ENCODE measurements around the gene MN1. TPM values are rescaled to one million over a fixed set of nuclear protein-coding genes. Genes with fewer than 3 reads are reported as not detected.
"Not testable (repeated sequence)": the region's sequence is repeated elsewhere in the genome, so short reads cannot be mapped to it uniquely, and the experiment has no call there.

The MN1 gene
- total RNA-seq, 1 donor from 2014 or later, result 7.4 TPM

- no peak for DNase-seq
Observed at GRCh38 chr22:27756212-27756660, 45.3 kb downstream of the MN1 start.

- no peak for DNase-seq
Observed at GRCh38 chr22:27755521-27756211, 45.9 kb downstream of the MN1 start.

- no peak for DNase-seq
Observed at GRCh38 chr22:27754888-27755480, 46.6 kb downstream of the MN1 start.

- no peak for DNase-seq
Observed at GRCh38 chr22:27754247-27754887, 47.2 kb downstream of the MN1 start.

- no peak for DNase-seq
Observed at GRCh38 chr22:27752771-27753170, 48.8 kb downstream of the MN1 start.

GRCh38 chr22:27752141-27752540, 49.4 kb downstream of the MN1 start:
- DNase-seq, result no peak

GRCh38 chr22:27751277-27752070, 50.1 kb downstream of the MN1 start:
- DNase-seq, result no peak

- no peak for DNase-seq
Observed at GRCh38 chr22:27750584-27751265, 50.8 kb downstream of the MN1 start.

- DNase-seq, result no peak
Observed at GRCh38 chr22:27749597-27750225, 51.8 kb downstream of the MN1 start.

GRCh38 chr22:27748751-27749191, 52.8 kb downstream of the MN1 start:
- DNase-seq, result no peak

- DNase-seq, result no peak
Observed at GRCh38 chr22:27748349-27748748, 53.2 kb downstream of the MN1 start.

GRCh38 chr22:27747396-27748221, 53.9 kb downstream of the MN1 start:
- DNase-seq, result no peak

- no peak for DNase-seq
Observed at GRCh38 chr22:27746918-27747317, 54.6 kb downstream of the MN1 start.

GRCh38 chr22:27745809-27746208, 55.7 kb downstream of the MN1 start:
- DNase-seq, result no peak

- no peak for DNase-seq
Observed at GRCh38 chr22:27745154-27745553, 56.4 kb downstream of the MN1 start.

GRCh38 chr22:27744078-27744477, 57.5 kb downstream of the MN1 start:
- not testable (repeated sequence) for DNase-seq

GRCh38 chr22:27740202-27740748, 61.3 kb downstream of the MN1 start:
- DNase-seq, result no peak

- DNase-seq, result no peak
Observed at GRCh38 chr22:27737521-27737920, 64.0 kb downstream of the MN1 start.

- no peak for DNase-seq
Observed at GRCh38 chr22:27734066-27734465, 67.5 kb downstream of the MN1 start.

GRCh38 chr22:27732841-27733240, 68.7 kb downstream of the MN1 start:
- DNase-seq, result no peak

Data from skin of body (tissue), 2 donors.